ENCODE data around the gene ADCYAP1R1.

Gene ADCYAP1R1

GRCh38 chr7:31067491-31067890 lies 15.4 kb downstream of the ADCYAP1R1 start:
- FAIRE-seq (no peak), DNase-seq (ENCODE audit: low spot score) (no peak)

- no peak for FAIRE-seq
Observed at GRCh38 chr7:31068006-31068675, 16.0 kb downstream of the ADCYAP1R1 start.

GRCh38 chr7:31069860-31070555 lies 17.9 kb downstream of the ADCYAP1R1 start:
- no peak for DNase-seq (ENCODE audit: low spot score)
- FAIRE-seq: no peak

More at GRCh38 chr7:31068006-31068675, 16.0 kb downstream of the ADCYAP1R1 start:
- DNase-seq (ENCODE audit: low spot score): no peak

- no peak for DNase-seq (ENCODE audit: low spot score)
- peak; percentile 37 for FAIRE-seq
Observed at GRCh38 chr7:31070991-31071644, 19.0 kb downstream of the ADCYAP1R1 start.

GRCh38 chr7:31071645-31072029 lies 19.5 kb downstream of the ADCYAP1R1 start:
- no peak for DNase-seq (ENCODE audit: low spot score)
- no peak for FAIRE-seq

GRCh38 chr7:31073326-31074119 lies 21.4 kb downstream of the ADCYAP1R1 start:
- FAIRE-seq: no peak
- DNase-seq (ENCODE audit: low spot score): no peak

- DNase-seq (ENCODE audit: low spot score): peak; percentile 33
Observed at GRCh38 chr7:31074120-31074383, 21.9 kb downstream of the ADCYAP1R1 start.

GRCh38 chr7:31074403-31075085 lies 22.4 kb downstream of the ADCYAP1R1 start:
- no peak for DNase-seq (ENCODE audit: low spot score)

More at GRCh38 chr7:31074120-31074383, 21.9 kb downstream of the ADCYAP1R1 start:
- FAIRE-seq: no peak

GRCh38 chr7:31075086-31075405 lies 22.9 kb downstream of the ADCYAP1R1 start:
- DNase-seq (ENCODE audit: low spot score) (no peak), FAIRE-seq (no peak)

More at GRCh38 chr7:31074403-31075085, 22.4 kb downstream of the ADCYAP1R1 start:
- peak; percentile 37 for FAIRE-seq

- no peak for DNase-seq (ENCODE audit: low spot score)
- no peak for FAIRE-seq
Observed at GRCh38 chr7:31076051-31076450, 23.9 kb downstream of the ADCYAP1R1 start.

- FAIRE-seq (no peak), DNase-seq (ENCODE audit: low spot score) (no peak)
Observed at GRCh38 chr7:31076641-31077310, 24.7 kb downstream of the ADCYAP1R1 start.

- no peak for DNase-seq (ENCODE audit: low spot score)
- peak; percentile 100 for FAIRE-seq
Observed at GRCh38 chr7:31077484-31078362, 25.6 kb downstream of the ADCYAP1R1 start.

GRCh38 chr7:31078363-31078990 lies 26.4 kb downstream of the ADCYAP1R1 start:
- FAIRE-seq (peak; percentile 17), DNase-seq (ENCODE audit: low spot score) (no peak)

- FAIRE-seq (no peak), DNase-seq (ENCODE audit: low spot score) (no peak)
Observed at GRCh38 chr7:31079126-31079823, 27.2 kb downstream of the ADCYAP1R1 start.

- FAIRE-seq (no peak), DNase-seq (ENCODE audit: low spot score) (no peak)
Observed at GRCh38 chr7:31079824-31080511, 27.9 kb downstream of the ADCYAP1R1 start.

- FAIRE-seq: no peak
- DNase-seq (ENCODE audit: low spot score): no peak
Observed at GRCh38 chr7:31080763-31081162, 28.7 kb downstream of the ADCYAP1R1 start.

- FAIRE-seq (no peak), DNase-seq (ENCODE audit: low spot score) (no peak)
Observed at GRCh38 chr7:31082017-31082416, 29.9 kb downstream of the ADCYAP1R1 start.

GRCh38 chr7:31082447-31082846 lies 30.3 kb downstream of the ADCYAP1R1 start:
- no peak for DNase-seq (ENCODE audit: low spot score)
- FAIRE-seq: no peak

All from urothelium cell line (cell line).